ENCODE results near the gene AOC2. TPM values are rescaled to one million over a fixed set of nuclear protein-coding genes. Genes with fewer than 3 reads are reported as not detected.

Gene AOC2
- total and polyA plus RNA-seq, 10 of the 15 experiments (the other 5 are each of a cell fraction or from before 2014, with no cell fraction given), result 0.08 to 1.9 (median 0.62) TPM

GRCh38 chr17:42891539-42892152, 47.3 kb downstream of the AOC2 start (continued):
- no peak for TF ChIP-seq CUX1 (IDR thresholded peaks at IDR 0.05; ENCODE audit: insufficient replicate concordance, low read depth, low read length)

- no peak for ATAC-seq
- no peaks in the 10 kb centered on the region for H3K36me3 ChIP-seq (ENCODE audit: control insufficient read depth in 2 of 2, insufficient read depth in 2 of 2, low read length in 1 of 2)
- no TSS peak for BruUV-seq (replicated peaks)
- SMC1A ChIA-PET (ENCODE audit: uncharacterized antibody, unreplicated experiment), result no interaction called here
- no peak overlapping the region for H3K9ac ChIP-seq (ENCODE audit: control insufficient read depth, insufficient read depth, low read length)
- intact Hi-C loops (cut with micrococcal nuclease; ENCODE audit: unreplicated experiment) (no loop called here), in situ Hi-C loops (cut with MboI) (no loop called here)
- H3K4me2 ChIP-seq (ENCODE audit: control insufficient read depth, insufficient read depth), result no peak overlapping the region
- RAD21 ChIA-PET (ENCODE audit: unreplicated experiment), result no interaction called here
- POLR2A ChIA-PET, result no interaction called here
- no peaks in the 10 kb centered on the region for H4K20me1 ChIP-seq (ENCODE audit: control insufficient read depth, insufficient read depth)
- WGBS (ENCODE audit: insufficient coverage, insufficient replicate concordance, low lambda C conversion rate, missing lambda C conversion rate), result 19% methylated on average over 4 of the region's 4 CpGs
- CTCF ChIA-PET, result no interaction called here
- H3K9me3 ChIP-seq (replicated peaks; ENCODE audit: control insufficient read depth, insufficient read depth, low read length), result no peaks in the 10 kb centered on the region
- FAIRE-seq, result no peak
- no peak for DNase-seq (ENCODE audit: low read depth, low spot score)
- H3K4me1 ChIP-seq (ENCODE audit: control insufficient read depth, insufficient read depth, low read length), result no peaks in the 10 kb centered on the region
- H2AFZ ChIP-seq (ENCODE audit: control insufficient read depth, low read depth, low read length), result no peak overlapping the region
- TF ChIP-seq CHD4 (IDR thresholded peaks at IDR 0.05) (no peak), STAT1 (conservative IDR thresholded peaks at IDR 0.05) (no peak), NFXL1 (IDR thresholded peaks at IDR 0.05; ENCODE audit: borderline replicate concordance) (no peak), HCFC1 (IDR thresholded peaks at IDR 0.05; ENCODE audit: low read length) (no peak)
- H3K4me3 ChIP-seq, result no peak overlapping the region
- no peak overlapping the region for H3K27ac ChIP-seq (ENCODE audit: control insufficient read depth, insufficient read depth)
- H3K79me2 ChIP-seq (ENCODE audit: control insufficient read depth, insufficient read depth, low read length), result no peaks in the 10 kb centered on the region
- no peaks in the 10 kb centered on the region for H3K27me3 ChIP-seq (replicated peaks in 1 of 2; ENCODE audit: control insufficient read depth in 2 of 2, insufficient read depth in 2 of 2, low read length in 1 of 2)
Observed at GRCh38 chr17:42893359-42893758, 49.0 kb downstream of the AOC2 start.

Measured in GM12878 (cell line).